HepG2 (cell line): ENCODE data around the gene DDX49. TPM values are rescaled to one million over a fixed set of nuclear protein-coding genes. Genes with fewer than 3 reads are reported as not detected.

ENCODE experiments used
- CENPT ChIP-seq: sonication (generic); formaldehyde crosslinking; IDR thresholded peaks from 2 replicates; pipeline ENCODE4 v1.8.0; 2022; ENCODE audit warnings: low read depth, mild to moderate bottlenecking, moderate library complexity, missing genetic modification reagents
- GABPB1 ChIP-seq: IDR thresholded peaks from 2 replicates; pipeline ENCODE4 v1.6.1; 2016; ENCODE audit warnings: mild to moderate bottlenecking, missing genetic modification reagents, moderate library complexity, missing compliant biosample characterization
- TIGD3 ChIP-seq: sonication (generic); formaldehyde crosslinking; IDR thresholded peaks from 2 replicates; pipeline ENCODE4 v1.5.1; 2020; ENCODE audit warnings: mild to moderate bottlenecking, missing genetic modification reagents, borderline replicate concordance
- ZNF644 ChIP-seq: IDR thresholded peaks from 2 replicates; pipeline ENCODE4 v1.6.1; 2016; ENCODE audit warnings: low read depth
- polyA plus RNA-seq, 8 experiments: library from polyadenylated mRNA; depleted of rRNA in 3 of 8; stranded (reverse) in 7 of 8; unstranded in 1 of 8; fragments of >200 nt; fragmentation: Illumina TruSeq in 4 of 8; extraction: Trizol in 4 of 8; gene quantifications; 2 replicates each; pipeline versions ENCODE4 v1.2.1 to v1.2.3, GENCODE V29; 2011 to 2016; ENCODE audit warnings: low read depth in 4 of 8, missing spikeins in 1 of 8, mixed read lengths in 1 of 8; ENCODE audit not compliant: insufficient read depth in 1 of 8
- total RNA-seq, 5 experiments: library from RNA; depleted of rRNA; stranded (reverse); fragments of >200 nt; fragmentation: Illumina TruSeq; extraction: Trizol; gene quantifications; 2 replicates each; pipeline ENCODE4 v1.2.3, GENCODE V29; 2016; ENCODE audit warnings: low read depth in 1 of 5
- TF ChIP-seq, protein P1 (sequence below): sonication (generic); formaldehyde crosslinking; IDR thresholded peaks from 2 replicates; pipeline ENCODE4 v1.4.0; 2020; ENCODE audit warnings: mild to moderate bottlenecking, missing genetic modification reagents
- TF ChIP-seq, protein P2 (sequence below): IDR thresholded peaks from 2 replicates; pipeline ENCODE4 v1.6.1; 2016; ENCODE audit warnings: control low read depth

Gene DDX49
- total and polyA plus RNA-seq, 2 of the 13 experiments (the other 11 are each of a cell fraction or from before 2014, with no cell fraction given): 27.0 to 46.2 TPM

DNA sequence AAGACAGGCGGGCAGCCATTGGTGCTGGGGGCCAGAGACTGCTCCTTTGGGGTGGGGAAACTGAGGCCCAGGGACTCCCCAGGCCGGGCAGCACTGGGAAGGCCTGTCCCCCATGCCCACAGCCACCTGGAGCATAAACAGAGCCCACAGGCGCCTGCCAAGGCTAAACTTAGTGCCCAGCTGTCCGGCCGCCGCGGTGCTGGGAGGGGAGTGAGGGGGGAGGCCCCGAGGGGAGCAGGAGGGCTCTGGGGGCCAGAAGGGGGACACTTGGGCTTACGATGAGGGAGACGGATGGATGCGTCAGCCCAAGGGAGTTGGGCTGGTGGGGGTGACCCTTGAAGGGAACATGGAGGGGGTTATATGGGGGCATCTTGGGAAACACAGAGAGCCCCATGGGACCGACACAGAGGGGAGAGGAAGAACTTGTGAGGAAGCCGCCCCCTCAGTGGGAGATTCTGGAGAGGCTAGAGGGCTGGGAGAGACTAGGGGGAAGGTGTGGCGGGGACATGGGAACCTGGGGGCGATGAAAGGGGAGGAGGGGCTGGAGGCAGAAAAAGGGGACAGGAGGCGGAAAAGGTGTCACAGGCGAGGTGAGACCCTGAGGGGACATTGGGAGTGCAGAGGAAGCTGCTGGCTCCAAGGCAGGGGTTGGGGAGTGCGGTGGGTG, 25.8 kb upstream of the DDX49 start (continued):
- TF ChIP-seq, protein P1, sequence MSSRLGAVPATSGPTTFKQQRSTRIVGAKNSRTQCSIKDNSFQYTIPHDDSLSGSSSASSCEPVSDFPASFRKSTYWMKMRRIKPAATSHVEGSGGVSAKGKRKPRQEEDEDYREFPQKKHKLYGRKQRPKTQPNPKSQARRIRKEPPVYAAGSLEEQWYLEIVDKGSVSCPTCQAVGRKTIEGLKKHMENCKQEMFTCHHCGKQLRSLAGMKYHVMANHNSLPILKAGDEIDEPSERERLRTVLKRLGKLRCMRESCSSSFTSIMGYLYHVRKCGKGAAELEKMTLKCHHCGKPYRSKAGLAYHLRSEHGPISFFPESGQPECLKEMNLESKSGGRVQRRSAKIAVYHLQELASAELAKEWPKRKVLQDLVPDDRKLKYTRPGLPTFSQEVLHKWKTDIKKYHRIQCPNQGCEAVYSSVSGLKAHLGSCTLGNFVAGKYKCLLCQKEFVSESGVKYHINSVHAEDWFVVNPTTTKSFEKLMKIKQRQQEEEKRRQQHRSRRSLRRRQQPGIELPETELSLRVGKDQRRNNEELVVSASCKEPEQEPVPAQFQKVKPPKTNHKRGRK: no peak
- TF ChIP-seq, protein P2, sequence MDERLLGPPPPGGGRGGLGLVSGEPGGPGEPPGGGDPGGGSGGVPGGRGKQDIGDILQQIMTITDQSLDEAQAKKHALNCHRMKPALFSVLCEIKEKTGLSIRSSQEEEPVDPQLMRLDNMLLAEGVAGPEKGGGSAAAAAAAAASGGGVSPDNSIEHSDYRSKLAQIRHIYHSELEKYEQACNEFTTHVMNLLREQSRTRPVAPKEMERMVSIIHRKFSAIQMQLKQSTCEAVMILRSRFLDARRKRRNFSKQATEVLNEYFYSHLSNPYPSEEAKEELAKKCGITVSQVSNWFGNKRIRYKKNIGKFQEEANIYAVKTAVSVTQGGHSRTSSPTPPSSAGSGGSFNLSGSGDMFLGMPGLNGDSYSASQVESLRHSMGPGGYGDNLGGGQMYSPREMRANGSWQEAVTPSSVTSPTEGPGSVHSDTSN (CRISPR knock-in tag): no peak
- TF ChIP-seq CENPT (CRISPR knock-in tag) (no peak), TIGD3 (CRISPR knock-in tag) (no peak), ZNF644 (CRISPR knock-in tag) (no peak), GABPB1 (CRISPR knock-in tag) (no peak)
